Measurements from ENCODE around the gene NR4A1.

GRCh38 chr12:52050758-52051541, at the start of gene NR4A1:
- TF ChIP-seq ATF7 (IDR thresholded peaks at IDR 0.05), result peak; percentile 71
- TF ChIP-seq, protein P1, sequence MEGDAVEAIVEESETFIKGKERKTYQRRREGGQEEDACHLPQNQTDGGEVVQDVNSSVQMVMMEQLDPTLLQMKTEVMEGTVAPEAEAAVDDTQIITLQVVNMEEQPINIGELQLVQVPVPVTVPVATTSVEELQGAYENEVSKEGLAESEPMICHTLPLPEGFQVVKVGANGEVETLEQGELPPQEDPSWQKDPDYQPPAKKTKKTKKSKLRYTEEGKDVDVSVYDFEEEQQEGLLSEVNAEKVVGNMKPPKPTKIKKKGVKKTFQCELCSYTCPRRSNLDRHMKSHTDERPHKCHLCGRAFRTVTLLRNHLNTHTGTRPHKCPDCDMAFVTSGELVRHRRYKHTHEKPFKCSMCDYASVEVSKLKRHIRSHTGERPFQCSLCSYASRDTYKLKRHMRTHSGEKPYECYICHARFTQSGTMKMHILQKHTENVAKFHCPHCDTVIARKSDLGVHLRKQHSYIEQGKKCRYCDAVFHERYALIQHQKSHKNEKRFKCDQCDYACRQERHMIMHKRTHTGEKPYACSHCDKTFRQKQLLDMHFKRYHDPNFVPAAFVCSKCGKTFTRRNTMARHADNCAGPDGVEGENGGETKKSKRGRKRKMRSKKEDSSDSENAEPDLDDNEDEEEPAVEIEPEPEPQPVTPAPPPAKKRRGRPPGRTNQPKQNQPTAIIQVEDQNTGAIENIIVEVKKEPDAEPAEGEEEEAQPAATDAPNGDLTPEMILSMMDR (IDR thresholded peaks at IDR 0.05 in 2 of 3, conservative IDR thresholded peaks at IDR 0.05 in 1 of 3; ENCODE audit: insufficient read depth in 2 of 3, low read depth in 1 of 3, low read length in 3 of 3), result peak; percentile 18; a peak in 4 of 6 replicates

Measured in K562 (cell line).